Astrocyte (in vitro differentiated cells and primary cell): ENCODE measurements around the gene EXOC3.

ENCODE experiments used
- CTCF ChIP-seq: IDR thresholded peaks from 2 replicates; pipeline ENCODE4 v1.5.1; 2011; ENCODE audit warnings: low read depth, mild to moderate bottlenecking, inconsistent platforms, low read length, moderate library complexity; ENCODE audit not compliant: insufficient read depth
- EZH2 ChIP-seq: IDR thresholded peaks from 2 replicates; pipeline ENCODE4 v1.6.1; 2012; ENCODE audit warnings: mild to moderate bottlenecking, low read length, inconsistent platforms; ENCODE audit not compliant: insufficient read depth

- TF ChIP-seq CTCF (no peak), EZH2 (no peak)
These were observed 46.0 kb downstream of the EXOC3 start for GRCh38 chr5:488744-489688.
